Naive B cell (primary cell): Measurements from ENCODE around the gene MIA. TPM values are rescaled to one million over a fixed set of nuclear protein-coding genes. Genes with fewer than 3 reads are reported as not detected.
A peak's percentile ranks its signal among the peaks of the same experiment; 100 is the strongest.
"Not testable (repeated sequence)": the region's sequence is repeated elsewhere in the genome, so short reads cannot be mapped to it uniquely, and the experiment has no call there.

Experiments used
- ATAC-seq, 2 donors: fragments of 150-1000 bp; cut with Tn5 transposase; 2 replicates each; pipeline ENCODE4 v1.10.0; 2021; ENCODE audit warnings: low read depth in 2 of 2, mild to moderate bottlenecking in 2 of 2, moderate library complexity in 2 of 2
- DNase-seq: peaks from one replicate; pipeline ENCODE4 v3.0.0; 2022
- H3K27ac Mint-ChIP-seq, 6 donors: one replicate each; pipeline ENCODE4 v1.8.0; 2020 to 2022; ENCODE audit warnings: mild to moderate bottlenecking in 6 of 6, mixed read lengths in 6 of 6, moderate library complexity in 5 of 6, inconsistent platforms in 2 of 6
- H3K27me3 Mint-ChIP-seq, 3 donors: one replicate each; pipeline ENCODE4 v1.8.0; 2021 to 2022; ENCODE audit warnings: mixed read lengths in 3 of 3, mild to moderate bottlenecking in 1 of 3
- H3K36me3 Mint-ChIP-seq, 2 donors: one replicate each; pipeline ENCODE4 v1.8.0; 2020 to 2022; ENCODE audit warnings: mixed read lengths in 2 of 2, inconsistent platforms in 1 of 2, mild to moderate bottlenecking in 1 of 2
- H3K4me1 Mint-ChIP-seq, 3 donors: one replicate each; pipeline ENCODE4 v1.8.0; 2020 to 2022; ENCODE audit warnings: mixed read lengths in 3 of 3, inconsistent platforms in 1 of 3, mild to moderate bottlenecking in 1 of 3, moderate library complexity in 1 of 3
- H3K4me3 Mint-ChIP-seq, 8 donors: one replicate each; pipeline ENCODE4 v1.8.0; 2020 to 2022; ENCODE audit warnings: mild to moderate bottlenecking in 8 of 8, mixed read lengths in 8 of 8, moderate library complexity in 8 of 8, inconsistent platforms in 2 of 8
- H3K9me3 Mint-ChIP-seq, 7 donors: one replicate each; pipeline ENCODE4 v1.8.0; 2020 to 2022; ENCODE audit warnings: mixed read lengths in 7 of 7, mild to moderate bottlenecking in 5 of 7, inconsistent platforms in 2 of 7, moderate library complexity in 1 of 7
- polyA plus RNA-seq, 6 donors: library from polyadenylated mRNA; unstranded; fragments of 300-500 nt; fragmentation: Illumina TruSeq; gene quantifications; one replicate each; pipeline ENCODE4 v1.2.3, GENCODE V29; 2021; ENCODE audit warnings: low read depth in 6 of 6

Gene MIA
- polyA plus RNA-seq, 6 donors from 2014 or later, result not detected

- DNase-seq (peak; percentile 85), ATAC-seq (peak; percentile 80 to 83)
- H3K27me3 Mint-ChIP-seq, result no peaks in the 10 kb centered on the region
- peaks cover 80 to 88% (median 84%) of the 10 kb centered on the region in 3 donors for H3K4me1 Mint-ChIP-seq
- peak overlapping the region; percentile 62 to 94 (median 88) for H3K4me3 Mint-ChIP-seq
- peaks cover 0 to 25% of the 10 kb centered on the region in 2 donors for H3K36me3 Mint-ChIP-seq
- H3K27ac Mint-ChIP-seq, result peak overlapping the region; percentile 63 to 98 (median 96)
- no peaks in the 10 kb centered on the region for H3K9me3 Mint-ChIP-seq
Measured at GRCh38 chr19:40803857-40804782, 28.8 kb downstream of the MIA start.

- H3K27me3 Mint-ChIP-seq, result no peaks in the 10 kb centered on the region
- peaks cover 0 to 22% of the 10 kb centered on the region in 2 donors for H3K36me3 Mint-ChIP-seq
- peak overlapping the region in 5 of 6 donors; percentile 58 to 98 (median 96) for H3K27ac Mint-ChIP-seq
- ATAC-seq (no peak), DNase-seq (no peak)
- peaks cover 77 to 88% (median 82%) of the 10 kb centered on the region in 3 donors for H3K4me1 Mint-ChIP-seq
- no peaks in the 10 kb centered on the region for H3K9me3 Mint-ChIP-seq
- H3K4me3 Mint-ChIP-seq, result peak overlapping the region in 7 of 8 donors; percentile 21 to 94 (median 77)
Measured at GRCh38 chr19:40804783-40805242, 29.5 kb downstream of the MIA start.

GRCh38 chr19:40805258-40805868, 30.0 kb downstream of the MIA start:
- no peaks in the 10 kb centered on the region for H3K9me3 Mint-ChIP-seq
- DNase-seq, result no peak
- H3K4me1 Mint-ChIP-seq, result peaks cover 76 to 88% (median 82%) of the 10 kb centered on the region in 3 donors
- H3K27me3 Mint-ChIP-seq, result no peaks in the 10 kb centered on the region
- peak overlapping the region in 6 of 8 donors; percentile 42 to 94 (median 75) for H3K4me3 Mint-ChIP-seq
- no peak for ATAC-seq
- H3K27ac Mint-ChIP-seq, result peak overlapping the region in 4 of 6 donors; percentile 70 to 97 (median 95)
- H3K36me3 Mint-ChIP-seq, result peaks cover 0 to 17% of the 10 kb centered on the region in 2 donors

- Mint-ChIP-seq H3K27ac (peak overlapping the region in 5 of 6 donors; percentile 89 to 97 (median 94)), H3K4me1 (peaks cover 75 to 87% (median 82%) of the 10 kb centered on the region in 3 donors), H3K36me3 (peaks cover 0 to 17% of the 10 kb centered on the region in 2 donors), H3K4me3 (peak overlapping the region; percentile 42 to 89 (median 79)), H3K27me3 (no peaks in the 10 kb centered on the region), H3K9me3 (no peaks in the 10 kb centered on the region)
- ATAC-seq (peak; percentile 30 to 34), DNase-seq (peak; percentile 60)
Measured at GRCh38 chr19:40806423-40807146, 31.3 kb downstream of the MIA start.

GRCh38 chr19:40807147-40808020, 32.1 kb downstream of the MIA start:
- peak overlapping the region; percentile 35 to 89 (median 75) for H3K4me3 Mint-ChIP-seq
- peaks cover 0 to 17% of the 10 kb centered on the region in 2 donors for H3K36me3 Mint-ChIP-seq
- DNase-seq (no peak), ATAC-seq (no peak)
- H3K27me3 Mint-ChIP-seq, result no peaks in the 10 kb centered on the region
- peak overlapping the region; percentile 86 to 97 (median 95) for H3K27ac Mint-ChIP-seq
- H3K4me1 Mint-ChIP-seq, result peaks cover 73 to 87% (median 82%) of the 10 kb centered on the region in 3 donors
- H3K9me3 Mint-ChIP-seq, result no peaks in the 10 kb centered on the region

- H3K27ac Mint-ChIP-seq, result peak overlapping the region in 4 of 6 donors; percentile 57 to 97 (median 88)
Measured at GRCh38 chr19:40808021-40808325, 32.7 kb downstream of the MIA start.

GRCh38 chr19:40808497-40808896, 33.2 kb downstream of the MIA start:
- DNase-seq, result no peak
- Mint-ChIP-seq H3K27me3 (no peaks in the 10 kb centered on the region), H3K9me3 (no peaks in the 10 kb centered on the region), H3K36me3 (peaks cover 0 to 17% of the 10 kb centered on the region in 2 donors), H3K4me1 (peaks cover 69 to 84% (median 79%) of the 10 kb centered on the region in 3 donors), H3K27ac (peak overlapping the region in 4 of 6 donors; percentile 33 to 97 (median 71)), H3K4me3 (peak overlapping the region in 6 of 8 donors; percentile 11 to 80 (median 50))
- no peak for ATAC-seq

More at GRCh38 chr19:40808021-40808325, 32.7 kb downstream of the MIA start:
- H3K4me1 Mint-ChIP-seq, result peaks cover 73 to 87% (median 82%) of the 10 kb centered on the region in 3 donors
- H3K4me3 Mint-ChIP-seq, result peak overlapping the region in 4 of 8 donors; percentile 42 to 79 (median 66)
- ATAC-seq (no peak), DNase-seq (no peak)
- H3K9me3 Mint-ChIP-seq, result no peaks in the 10 kb centered on the region
- no peaks in the 10 kb centered on the region for H3K27me3 Mint-ChIP-seq
- peaks cover 0 to 17% of the 10 kb centered on the region in 2 donors for H3K36me3 Mint-ChIP-seq

GRCh38 chr19:40809358-40810086, 34.2 kb downstream of the MIA start:
- no peak overlapping the region for H3K27ac Mint-ChIP-seq
- H3K4me3 Mint-ChIP-seq, result peak overlapping the region in 7 of 8 donors; percentile 41 to 99 (median 61)
- no peak for DNase-seq
- H3K4me1 Mint-ChIP-seq, result peaks cover 59 to 81% (median 75%) of the 10 kb centered on the region in 3 donors
- H3K9me3 Mint-ChIP-seq, result no peaks in the 10 kb centered on the region
- H3K36me3 Mint-ChIP-seq, result peaks cover 0 to 17% of the 10 kb centered on the region in 2 donors
- no peaks in the 10 kb centered on the region for H3K27me3 Mint-ChIP-seq
- no peak for ATAC-seq

- Mint-ChIP-seq H3K9me3 (no peaks in the 10 kb centered on the region), H3K4me3 (peak overlapping the region; percentile 47 to 99 (median 98)), H3K36me3 (peaks cover 0 to 17% of the 10 kb centered on the region in 2 donors), H3K27ac (peak overlapping the region in 1 of 6 donors; percentile 81), H3K4me1 (peaks cover 52 to 78% (median 69%) of the 10 kb centered on the region in 3 donors), H3K27me3 (no peaks in the 10 kb centered on the region)
- DNase-seq, result no peak
- ATAC-seq, result no peak
Measured at GRCh38 chr19:40810160-40810559, 34.8 kb downstream of the MIA start.

GRCh38 chr19:40810649-40811408, 35.5 kb downstream of the MIA start:
- peaks cover 49 to 71% (median 66%) of the 10 kb centered on the region in 3 donors for H3K4me1 Mint-ChIP-seq
- H3K36me3 Mint-ChIP-seq, result peaks cover 0 to 17% of the 10 kb centered on the region in 2 donors
- not testable (repeated sequence) for H3K27me3 Mint-ChIP-seq, H3K9me3 Mint-ChIP-seq
- peak; percentile 75 to 81 for ATAC-seq
- DNase-seq, result peak; percentile 55
- peak overlapping the region in 5 of 6 donors; percentile 9 to 95 (median 55) for H3K27ac Mint-ChIP-seq
- peak overlapping the region; percentile 84 to 99 (median 98) for H3K4me3 Mint-ChIP-seq
